ENCODE measurements around the gene KLHL5. TPM values are rescaled to one million over a fixed set of nuclear protein-coding genes. Genes with fewer than 3 reads are reported as not detected.

The KLHL5 gene
- polyA plus RNA-seq, 1 experiment: 77.4 TPM

GRCh38 chr4:39124885-39125599 is 63.0 kb downstream of the KLHL5 start:
- ChIA-PET CTCF (interaction anchor here (2.1 kb wide), 1 partner anchor 10 kb away, joined by 8 read pairs; no protein-coding TSS in a partner anchor), POLR2A (no interaction called here)
- Histone ChIP-seq H3K4me3 (ENCODE audit: low read depth, low read length) (no peak overlapping the region), H3K27me3 (ENCODE audit: control insufficient read depth, insufficient read depth, low read length) (no peaks in the 10 kb centered on the region), H3K36me3 (ENCODE audit: control insufficient read depth, insufficient read depth, low read length) (0 out of 2 replicates have a peak, but pooled peaks cover 1% of the 10 kb centered on the region)
- TF ChIP-seq CTCF (IDR thresholded peaks at IDR 0.05; ENCODE audit: insufficient read depth, low read depth, low read length): no peak
- no peak for DNase-seq (ENCODE audit: low read depth)

GRCh38 chr4:39125600-39125985 is 63.6 kb downstream of the KLHL5 start:
- 0 out of 2 replicates have a peak, but pooled peaks cover 1% of the 10 kb centered on the region for H3K36me3 ChIP-seq (ENCODE audit: control insufficient read depth, insufficient read depth, low read length)
- ChIA-PET POLR2A (no interaction called here), CTCF (interaction anchor here (2.1 kb wide), 1 partner anchor 9 kb away, joined by 8 read pairs; no protein-coding TSS in a partner anchor)
- DNase-seq (ENCODE audit: low read depth): no peak
- no peak overlapping the region for H3K4me3 ChIP-seq (ENCODE audit: low read depth, low read length)
- TF ChIP-seq CTCF (IDR thresholded peaks at IDR 0.05; ENCODE audit: insufficient read depth, low read depth, low read length): no peak
- H3K27me3 ChIP-seq (ENCODE audit: control insufficient read depth, insufficient read depth, low read length): no peaks in the 10 kb centered on the region

GRCh38 chr4:39126256-39127095 is 64.4 kb downstream of the KLHL5 start:
- no peak for DNase-seq (ENCODE audit: low read depth)
- ChIA-PET CTCF (interaction anchor here (2.1 kb wide), 1 partner anchor 8 kb away, joined by 8 read pairs; no protein-coding TSS in a partner anchor), POLR2A (no interaction called here)
- Histone ChIP-seq H3K4me3 (ENCODE audit: low read depth, low read length) (no peak overlapping the region), H3K36me3 (ENCODE audit: control insufficient read depth, insufficient read depth, low read length) (no peaks in the 10 kb centered on the region), H3K27me3 (ENCODE audit: control insufficient read depth, insufficient read depth, low read length) (no peaks in the 10 kb centered on the region)
- TF ChIP-seq CTCF (IDR thresholded peaks at IDR 0.05; ENCODE audit: insufficient read depth, low read depth, low read length): no peak

- H3K36me3 ChIP-seq (ENCODE audit: control insufficient read depth, insufficient read depth, low read length): no peaks in the 10 kb centered on the region
- POLR2A ChIA-PET: no interaction called here
- H3K4me3 ChIP-seq (ENCODE audit: low read depth, low read length): no peak overlapping the region
- no peaks in the 10 kb centered on the region for H3K27me3 ChIP-seq (ENCODE audit: control insufficient read depth, insufficient read depth, low read length)
- CTCF ChIA-PET: interaction anchor here (0.6 to 2.9 kb wide), 6 partner anchors 19 to 374 kb away, joined by 3 to 11 read pairs (median 3); partner anchors contain the start of gene TLR6
- no peak for DNase-seq (ENCODE audit: low read depth)
- no peak for TF ChIP-seq CTCF (IDR thresholded peaks at IDR 0.05; ENCODE audit: insufficient read depth, low read depth, low read length)
These were observed 71.6 kb downstream of the KLHL5 start for GRCh38 chr4:39133623-39134022.
